ENCODE data around the gene WDR64.

The WDR64 gene

DNA sequence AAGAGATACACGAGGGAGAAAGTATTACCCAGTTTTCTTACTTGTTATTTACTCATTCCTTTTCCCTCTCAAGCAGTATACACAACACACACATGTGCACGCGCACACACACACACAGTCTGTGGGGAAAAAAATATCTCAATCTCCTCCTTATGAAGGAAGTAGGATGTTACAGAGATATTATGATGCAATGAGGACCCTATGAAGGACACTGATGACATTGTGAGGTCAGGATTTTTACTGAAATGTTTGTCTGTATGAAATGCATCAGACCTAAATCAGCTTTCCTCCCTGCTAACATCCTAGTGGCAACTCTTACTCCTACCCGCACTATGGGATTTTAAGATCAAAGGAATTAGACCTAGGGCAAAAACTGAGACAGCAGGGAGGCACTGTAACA is at the start of gene WDR64:
Gene WDR64, plus strand, starts transcription at position 270 of the 400 bp plus-strand sequence. CDS start 204 bp downstream, outside the sequence.
- FAIRE-seq, result no peak

DNA sequence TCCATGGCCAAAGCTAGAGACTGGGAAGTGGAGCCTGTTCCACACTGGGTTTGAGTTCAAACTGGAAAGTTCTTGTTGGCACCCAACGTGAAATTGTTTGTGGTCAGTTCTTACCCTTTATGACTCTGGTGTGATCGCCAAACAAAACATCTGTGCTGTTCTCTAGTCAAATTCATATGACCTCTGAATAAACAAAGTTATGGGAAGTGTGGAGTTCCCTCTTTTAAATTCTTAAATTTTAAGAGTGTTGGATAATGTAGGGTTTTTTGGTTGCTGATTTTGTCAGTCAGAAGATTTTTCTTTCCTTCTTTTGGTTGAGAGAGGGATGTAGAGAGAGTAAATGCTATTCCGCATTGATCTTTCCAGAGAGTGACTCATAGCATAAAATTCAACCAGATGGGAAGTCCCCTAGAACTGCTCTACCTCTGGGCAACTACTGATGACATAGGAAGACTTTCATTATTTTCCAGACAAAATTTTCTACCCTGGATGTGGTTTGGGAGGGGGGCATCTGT is 48.3 kb upstream of the WDR64 start:
- no peak for FAIRE-seq

DNA sequence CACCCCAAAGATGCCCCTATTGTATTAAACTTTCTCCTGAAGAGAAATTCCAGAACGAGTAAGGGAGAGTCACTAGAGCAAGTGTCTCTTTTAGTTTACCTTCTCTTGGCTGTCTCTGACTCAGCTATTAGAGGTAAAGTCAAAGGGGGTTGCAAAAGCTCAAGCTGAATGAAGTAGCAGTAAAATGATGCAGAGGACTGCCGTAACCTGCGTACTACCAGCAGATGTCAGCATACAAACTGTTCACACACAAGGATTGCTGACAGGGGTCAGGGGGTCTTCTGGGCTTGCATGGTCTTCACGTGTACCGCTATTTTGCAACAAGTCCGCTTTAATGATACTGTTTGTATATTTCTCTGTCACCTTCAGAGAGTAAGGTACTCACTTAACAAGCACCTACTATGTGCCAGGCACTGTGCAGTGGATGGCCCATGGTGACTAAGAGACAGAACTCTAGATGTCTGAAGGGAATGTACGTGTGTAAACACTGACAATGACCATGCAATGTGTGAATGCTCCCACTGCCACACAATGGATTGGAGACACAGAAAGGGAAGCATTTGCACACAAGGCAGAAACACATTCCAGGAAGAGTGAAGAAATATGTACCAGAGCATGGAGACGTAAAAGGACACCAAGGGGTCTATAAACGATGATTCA is 46.8 kb upstream of the WDR64 start:
- no peak for FAIRE-seq

DNA sequence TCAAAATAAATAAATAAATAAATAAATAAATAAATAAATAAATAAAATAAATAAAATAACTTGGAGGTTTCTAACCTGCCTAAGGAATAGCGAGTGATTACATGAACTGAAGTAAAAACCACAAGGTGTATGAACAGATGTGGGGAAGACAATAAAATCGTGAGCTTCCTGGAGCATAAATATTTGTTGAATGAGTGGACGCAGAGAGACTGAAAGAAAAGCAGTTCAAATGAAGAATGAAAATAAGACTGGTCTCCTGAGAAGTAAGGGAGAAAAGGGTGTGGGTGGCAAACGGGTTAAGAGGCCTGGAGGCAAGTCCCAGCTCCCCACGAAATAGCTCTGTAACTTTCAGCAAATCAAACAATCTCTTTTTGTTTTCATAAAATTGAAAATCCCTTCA is 45.5 kb upstream of the WDR64 start:
- FAIRE-seq, result no peak

DNA sequence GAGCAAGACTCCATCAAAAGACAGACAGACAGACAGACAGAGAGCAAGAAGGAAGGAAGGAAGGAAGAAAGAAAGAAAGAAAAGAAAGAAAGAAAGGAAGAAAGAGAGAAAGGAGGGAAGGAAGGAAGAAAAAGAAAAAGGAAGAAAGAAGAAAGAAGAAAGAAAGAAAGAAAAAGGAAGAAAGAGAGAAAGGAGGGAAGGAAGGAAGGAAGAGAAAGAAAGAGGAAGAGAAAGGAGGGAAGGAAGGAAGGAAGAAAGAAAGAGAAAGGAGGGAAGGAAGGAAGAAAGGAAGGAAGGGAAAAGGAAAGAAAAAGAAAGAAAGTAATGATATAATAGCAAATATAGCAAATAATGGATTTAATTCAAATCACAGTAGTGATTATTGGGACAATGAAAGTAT is 44.6 kb upstream of the WDR64 start:
- no peak for FAIRE-seq

DNA sequence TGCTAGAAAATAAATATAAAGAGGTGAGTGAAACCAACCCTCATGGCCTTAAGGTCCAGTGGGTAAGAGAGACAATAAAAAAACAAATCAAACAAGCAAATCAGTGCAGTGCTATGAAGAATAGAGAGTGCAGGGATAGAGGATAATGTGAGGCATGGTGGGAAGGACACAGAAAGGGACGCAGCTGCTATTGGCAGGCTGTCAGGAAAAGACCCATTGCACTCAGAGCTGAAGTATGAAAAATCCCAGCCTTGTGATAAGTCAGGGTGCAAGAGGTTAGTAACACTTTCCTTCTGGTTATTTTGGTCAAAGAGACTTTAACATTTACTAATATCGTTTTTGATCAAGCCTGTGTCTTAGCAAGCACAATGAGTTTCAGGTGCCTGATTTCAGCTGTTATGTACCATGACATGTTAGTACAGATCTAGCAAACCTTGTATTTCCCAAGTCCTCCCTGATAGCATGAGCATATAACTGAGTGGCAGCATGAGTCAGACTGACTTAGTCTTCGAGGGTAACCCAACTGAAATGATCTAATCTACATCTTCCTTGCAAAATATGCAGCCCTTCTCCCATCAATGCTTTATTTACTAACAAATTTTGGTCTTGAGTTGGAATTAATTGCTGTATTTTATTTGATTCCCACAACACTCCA is 43.6 kb upstream of the WDR64 start:
- no peak for FAIRE-seq

DNA sequence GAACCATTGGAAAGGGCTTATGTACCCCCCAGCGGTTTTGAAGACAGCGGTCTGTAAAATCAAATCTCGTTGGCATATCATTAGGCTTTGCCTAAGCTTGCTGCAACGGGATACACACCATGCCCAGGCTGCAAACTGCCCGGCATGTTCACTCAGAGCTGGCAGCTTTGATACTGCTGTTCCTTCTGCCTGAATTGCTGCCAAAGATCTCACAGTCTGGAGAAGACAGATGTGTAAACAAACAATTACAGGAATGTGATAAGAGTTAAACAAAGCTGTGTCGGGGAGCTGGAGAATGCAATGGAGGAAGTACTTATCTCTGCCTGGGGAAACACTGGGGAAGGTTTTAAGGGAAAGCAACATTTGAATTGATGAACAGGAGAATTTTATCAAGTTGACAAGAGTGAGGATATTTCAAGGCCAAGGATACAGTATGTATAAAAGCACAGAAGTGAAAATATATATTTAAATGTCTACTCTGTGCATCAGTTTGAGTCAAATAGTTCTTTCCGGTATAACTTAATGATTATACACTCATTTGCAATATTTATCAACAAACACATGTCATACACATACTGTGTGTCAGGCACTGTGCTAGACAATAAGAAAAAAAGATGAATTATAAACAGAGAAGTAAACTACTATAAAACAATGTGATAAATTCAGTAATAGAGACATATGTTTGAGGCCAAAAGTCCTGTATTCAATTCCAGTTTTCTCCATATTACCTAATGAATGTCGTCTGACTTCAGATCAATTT is 41.8 kb upstream of the WDR64 start:
- no peak for FAIRE-seq

DNA sequence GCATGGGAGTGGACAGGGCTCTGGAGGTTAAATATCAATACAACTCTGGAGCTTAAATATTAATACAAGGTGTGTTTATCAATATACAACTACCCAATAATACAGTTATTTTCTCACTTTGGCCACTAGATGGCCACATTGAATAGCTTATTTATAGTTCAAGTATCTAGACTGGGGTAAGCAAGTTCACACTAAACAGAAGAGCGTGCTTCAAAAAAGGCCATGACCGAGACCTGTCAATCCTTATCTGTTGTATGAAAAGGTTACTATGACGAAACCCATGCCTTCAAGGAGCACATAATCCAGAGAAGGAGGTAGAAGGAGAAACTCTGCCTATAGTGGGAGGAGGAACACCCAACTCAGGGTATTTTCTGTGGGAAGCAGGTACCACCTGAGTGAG is 41.0 kb upstream of the WDR64 start:
- FAIRE-seq, result peak; percentile 95

DNA sequence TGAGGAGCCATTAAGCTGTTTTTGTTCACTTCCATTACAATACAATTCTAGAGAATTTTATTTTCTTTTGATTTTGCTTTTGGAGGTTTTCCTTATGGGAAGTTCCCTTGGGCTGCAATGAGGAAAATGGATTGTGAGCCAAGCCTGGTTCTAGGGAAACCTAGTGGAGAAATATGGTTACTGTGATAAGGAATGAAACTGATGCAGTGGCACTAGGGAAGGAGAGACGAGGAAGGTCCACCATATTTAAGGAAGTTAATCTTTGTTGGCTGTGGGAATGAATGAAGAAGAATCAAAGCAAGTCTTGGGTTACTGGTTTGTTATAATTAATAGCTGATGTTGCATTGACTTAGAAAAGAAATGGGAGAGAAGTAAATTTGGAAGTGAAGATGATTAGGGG is 40.3 kb upstream of the WDR64 start:
- no peak for FAIRE-seq

DNA sequence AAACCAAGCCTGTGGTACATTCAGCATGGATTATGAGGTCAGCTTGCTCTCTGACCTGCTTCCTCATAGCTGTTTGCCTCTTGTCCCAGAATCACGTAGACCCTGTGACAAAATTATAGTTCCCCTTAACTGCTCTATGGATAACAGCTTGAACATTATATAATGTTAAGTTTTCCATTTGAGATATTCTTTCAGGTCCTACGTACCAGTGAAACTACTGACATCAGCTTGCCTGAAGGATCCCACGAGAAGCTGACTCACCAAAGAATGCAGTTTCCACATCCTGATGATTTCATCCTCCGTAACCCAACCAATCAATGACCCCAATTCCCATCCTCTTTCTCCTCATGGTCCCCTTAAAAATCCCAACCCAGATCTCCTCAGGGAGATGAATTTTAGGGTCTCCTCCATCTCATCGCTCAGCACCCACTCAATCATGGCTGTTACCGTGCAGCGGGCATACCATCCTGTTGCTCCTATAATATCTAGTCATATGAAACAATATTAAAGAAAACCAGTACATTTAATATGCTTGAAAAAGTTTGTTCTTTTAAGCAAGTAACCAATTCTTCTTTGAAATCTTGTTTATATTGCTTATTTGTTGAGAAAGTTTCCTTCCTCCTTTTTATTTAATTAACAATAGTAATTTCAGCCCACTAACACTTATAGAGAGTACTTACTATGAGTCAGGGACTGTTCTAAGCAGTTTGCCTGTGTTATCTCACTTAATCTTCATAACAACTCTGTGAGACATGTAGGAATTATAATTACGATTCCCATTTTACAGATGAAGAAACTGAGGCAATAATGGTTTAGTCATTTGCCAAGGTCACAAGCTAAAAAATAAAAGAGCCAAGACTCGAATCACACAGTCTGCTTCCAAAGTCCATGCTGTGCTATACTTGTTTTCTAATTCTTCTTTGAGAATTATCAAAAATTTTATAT is 39.3 kb upstream of the WDR64 start:
- no peak for FAIRE-seq

DNA sequence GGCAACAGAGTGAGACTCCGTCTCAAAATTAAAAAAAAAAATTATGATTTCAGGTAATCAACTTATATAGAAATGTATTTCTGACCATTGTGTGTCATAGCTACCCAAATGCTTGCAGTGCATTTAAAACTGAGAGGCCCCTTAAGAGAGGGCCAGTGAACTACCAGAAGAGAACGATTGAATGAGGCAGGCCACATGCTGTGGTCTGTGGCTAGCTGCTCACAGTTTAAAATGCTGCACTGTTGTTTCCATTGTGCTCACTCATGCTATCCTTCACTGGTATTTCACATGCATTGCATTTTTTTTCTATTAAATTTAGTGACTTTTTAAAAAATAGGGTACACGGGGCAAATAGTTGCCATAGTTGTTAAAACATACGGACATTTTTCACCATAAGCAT is 37.9 kb upstream of the WDR64 start:
- no peak for FAIRE-seq

DNA sequence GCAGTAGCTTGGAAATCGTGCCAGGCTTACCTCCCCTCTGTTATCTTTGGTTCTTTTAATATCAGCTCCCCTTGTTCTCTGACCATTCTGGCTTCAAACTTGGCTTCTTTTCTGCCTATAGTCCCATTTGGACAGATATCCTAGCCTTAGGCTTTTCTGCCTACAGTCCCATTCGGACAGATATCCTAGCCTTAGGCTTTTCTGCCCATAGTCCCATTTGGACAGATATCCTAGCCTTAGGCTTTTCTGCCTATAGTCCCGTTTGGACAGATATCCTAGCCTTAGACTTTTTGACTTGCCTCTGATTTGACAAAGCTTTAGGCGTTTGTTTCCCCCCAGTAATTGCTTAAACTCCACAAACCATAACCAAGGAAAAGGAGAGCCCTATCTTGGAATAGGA is 37.5 kb upstream of the WDR64 start:
- FAIRE-seq, result no peak

DNA sequence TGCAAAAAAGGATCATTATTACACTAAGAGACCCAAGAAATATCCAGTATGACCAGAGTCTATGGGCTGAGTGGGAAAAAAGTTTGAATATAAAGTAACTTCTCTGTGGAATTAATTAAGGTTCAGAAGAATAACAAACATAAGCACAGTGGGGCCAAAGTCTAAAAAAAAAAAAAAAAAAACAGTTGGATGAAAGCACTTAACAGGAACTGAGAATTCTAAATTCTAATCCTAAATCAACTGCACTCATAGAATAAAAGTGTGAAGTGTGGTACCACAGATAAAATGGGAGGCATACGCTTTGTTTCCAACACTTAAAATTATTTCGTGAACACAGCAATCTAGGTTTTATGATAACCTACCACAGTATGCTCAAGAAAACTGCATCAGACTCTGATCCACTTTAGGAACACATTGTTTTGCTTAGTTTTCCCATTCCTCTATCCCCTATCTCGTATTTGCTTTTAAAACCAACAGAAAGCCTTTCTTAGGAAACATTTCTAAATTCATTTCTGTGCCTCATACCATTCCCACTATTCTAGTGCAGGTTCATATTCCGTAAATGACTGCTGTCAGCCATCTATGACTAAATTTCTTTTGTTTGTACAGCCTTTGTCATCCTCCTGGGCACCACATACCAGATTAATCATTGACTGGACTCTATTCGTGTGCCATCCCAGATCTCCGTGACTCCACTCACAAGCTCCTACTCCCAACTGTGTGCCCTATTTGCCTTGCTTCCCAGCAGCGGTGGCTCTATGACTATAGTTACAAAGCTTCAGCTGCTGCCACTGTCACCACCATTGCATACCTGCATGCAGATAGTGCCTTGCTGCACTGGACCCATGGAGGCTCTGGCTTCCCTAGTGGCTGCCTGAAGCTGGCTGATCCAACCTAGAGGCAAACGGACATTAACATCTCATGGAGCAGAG is 36.8 kb upstream of the WDR64 start:
- no peak for FAIRE-seq

DNA sequence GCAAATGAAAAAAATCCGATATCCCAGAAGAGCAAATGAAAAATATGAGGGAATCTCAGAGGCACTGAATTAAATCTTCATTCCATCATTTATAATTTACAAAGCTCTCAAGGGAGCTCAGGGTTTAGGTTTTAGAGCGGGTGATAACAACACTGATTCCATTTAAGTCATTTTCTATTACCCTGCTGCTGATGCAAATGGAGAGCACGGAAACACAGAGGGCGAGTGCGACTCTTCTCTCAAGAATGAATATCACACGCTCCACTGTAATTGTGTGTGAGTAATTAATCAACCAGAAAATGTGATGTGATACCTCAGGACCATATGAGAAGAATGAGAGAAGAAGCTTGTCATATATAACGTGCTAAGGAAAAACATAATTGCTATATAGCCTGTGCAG is 34.7 kb upstream of the WDR64 start:
- no peak for FAIRE-seq

DNA sequence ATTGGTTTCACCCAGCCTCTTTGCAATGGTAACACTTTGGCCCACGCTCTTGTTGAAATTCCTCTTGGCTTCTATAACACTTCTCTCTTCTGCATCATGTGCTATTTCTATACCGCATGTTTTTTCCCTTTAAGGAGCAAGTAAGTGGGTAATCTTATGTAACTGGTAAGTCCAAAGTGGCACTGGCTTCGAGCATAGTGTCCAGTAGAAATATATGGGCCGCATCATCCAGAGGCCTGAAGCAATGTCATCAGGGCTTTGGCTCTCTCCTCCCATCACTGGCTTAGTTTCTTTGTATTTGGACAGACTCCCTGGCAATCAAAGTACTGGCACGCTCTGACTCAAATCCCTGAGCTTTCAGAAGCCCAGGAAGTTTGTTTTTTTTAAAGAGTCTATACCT is 29.4 kb upstream of the WDR64 start:
- FAIRE-seq, result no peak

DNA sequence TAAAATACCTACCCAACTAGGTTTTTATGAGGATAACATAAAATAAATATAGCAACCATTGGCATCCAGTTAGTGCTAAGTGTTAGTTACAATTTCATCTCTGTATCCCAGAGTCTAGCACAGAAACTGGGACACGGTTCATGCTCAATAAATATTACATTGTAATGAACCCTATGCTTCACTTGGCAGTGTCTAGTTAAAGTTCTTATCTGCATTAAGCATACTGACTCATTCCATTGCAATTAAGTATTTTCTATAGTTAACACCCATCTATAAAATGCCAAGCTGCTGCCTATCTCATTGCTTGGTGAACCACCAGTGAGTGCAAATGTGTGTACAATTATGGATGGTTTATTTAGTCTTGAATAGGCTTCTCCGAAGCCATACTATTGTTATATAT is 27.1 kb upstream of the WDR64 start:
- FAIRE-seq, result no peak

DNA sequence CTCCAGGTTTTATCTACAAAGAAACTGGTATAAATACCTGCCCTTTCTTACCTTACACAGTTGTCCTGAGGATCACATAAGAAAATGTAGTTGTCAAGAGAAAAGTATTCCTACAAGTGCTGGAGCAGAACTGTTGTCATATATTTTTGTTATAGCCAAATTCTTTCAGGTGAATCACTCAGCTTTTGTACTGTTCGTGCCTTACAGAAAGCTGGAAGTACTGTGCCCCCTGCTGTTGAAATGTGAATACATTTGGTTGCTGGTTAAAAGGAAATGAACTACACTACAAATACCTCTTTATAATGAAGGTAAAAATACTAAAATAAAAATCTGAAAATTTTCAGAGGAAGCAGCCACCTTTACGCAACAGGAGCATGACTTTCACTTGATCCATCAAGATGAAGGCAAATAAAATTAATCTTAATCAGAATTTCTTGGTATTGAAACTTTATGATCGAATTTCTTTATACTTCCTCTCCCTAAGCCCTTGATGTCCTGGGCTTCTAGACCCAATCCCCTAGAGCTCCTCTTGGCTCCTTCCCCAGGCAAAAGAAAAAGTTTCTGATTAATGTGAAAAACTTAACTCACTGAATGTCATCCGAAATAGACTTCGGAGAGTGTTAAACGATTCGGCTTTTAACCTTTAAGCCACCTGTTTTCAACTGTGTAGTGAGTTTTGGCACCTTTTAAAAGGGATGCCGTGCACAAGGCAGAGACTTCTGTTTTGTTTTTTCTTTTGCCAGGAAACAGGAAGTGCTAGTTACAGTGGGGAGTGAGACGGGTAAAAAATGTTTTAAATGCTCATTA is 24.4 kb upstream of the WDR64 start:
- peak; percentile 78 for FAIRE-seq

DNA sequence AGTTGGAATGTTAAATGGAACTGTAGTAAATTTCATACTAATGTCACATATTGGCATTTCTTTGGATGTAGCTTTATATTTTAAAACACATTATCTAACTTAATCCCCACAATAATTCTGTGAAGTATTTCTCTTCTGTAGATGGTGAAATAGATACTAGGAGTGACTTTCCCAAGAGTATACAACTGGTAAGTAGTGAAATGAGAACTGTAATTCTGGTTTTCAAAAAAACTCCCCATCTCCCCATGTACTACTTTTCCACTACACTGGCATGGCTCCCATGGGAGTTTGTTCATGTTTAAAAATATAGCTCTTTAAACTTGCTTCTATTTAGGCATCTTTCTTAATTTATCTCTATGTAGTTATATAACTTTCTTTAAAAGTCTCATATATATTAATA is 22.1 kb upstream of the WDR64 start:
- peak; percentile 71 for FAIRE-seq

DNA sequence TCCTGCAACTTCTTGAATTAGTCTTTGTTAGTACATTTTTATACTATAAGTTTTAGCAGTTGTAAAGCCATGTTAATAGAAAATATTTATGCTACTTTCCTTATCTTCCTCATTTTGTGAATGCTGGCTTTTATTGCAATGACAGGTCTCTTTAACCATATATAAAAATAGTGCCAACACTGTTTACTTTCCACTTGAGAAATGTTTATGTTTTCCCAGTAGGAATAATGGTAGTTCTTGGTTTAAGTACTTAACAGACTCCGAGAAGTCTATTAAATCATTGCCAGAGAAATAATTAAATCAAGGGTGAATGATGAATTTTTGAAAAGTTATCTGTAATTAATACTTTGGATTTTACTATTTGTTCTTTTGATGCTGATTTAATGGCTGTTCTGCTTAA is 21.6 kb upstream of the WDR64 start:
- no peak for FAIRE-seq

DNA sequence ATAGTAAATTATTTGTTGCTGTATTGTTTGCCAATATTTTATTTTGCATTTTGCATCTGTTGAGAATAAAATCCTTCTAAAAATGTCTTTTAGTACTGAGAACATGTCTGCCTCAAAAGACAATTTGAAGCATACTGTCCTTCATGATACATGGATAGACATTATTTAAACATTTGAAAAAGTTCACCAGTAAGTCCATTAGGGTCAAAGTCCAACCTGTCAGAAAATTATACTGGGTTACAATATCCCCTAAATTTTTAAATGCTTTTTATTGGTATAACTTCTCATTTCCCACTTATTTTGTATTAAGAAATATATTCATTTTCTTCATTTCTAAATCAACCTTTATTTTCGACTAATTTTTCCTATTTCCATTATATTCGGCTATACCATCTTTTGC is 21.2 kb upstream of the WDR64 start:
- no peak for FAIRE-seq

DNA sequence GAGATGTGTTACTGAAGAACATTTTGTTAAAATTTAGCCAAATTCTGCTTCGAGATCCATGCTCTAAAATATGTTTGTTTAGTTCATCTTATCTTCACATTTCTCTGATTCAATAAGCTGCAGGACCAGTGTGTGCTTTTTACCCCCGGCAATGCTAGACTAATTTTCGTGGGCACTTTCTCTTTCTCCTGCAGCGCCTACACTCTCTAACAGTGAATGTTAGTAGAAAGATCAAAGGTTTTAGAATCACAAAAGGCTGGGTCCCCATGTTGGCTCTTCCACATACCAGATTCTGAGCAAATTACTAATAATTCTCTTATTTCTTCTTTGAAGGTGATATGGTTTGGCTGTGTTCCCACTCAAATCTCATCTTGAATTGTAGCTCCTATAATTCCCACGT is 20.4 kb upstream of the WDR64 start:
- no peak for FAIRE-seq
